Measurements from ENCODE around the gene FLRT2. TPM values are rescaled to one million over a fixed set of nuclear protein-coding genes. Genes with fewer than 3 reads are reported as not detected.

FLRT2 gene
- total and polyA plus RNA-seq, 12 donors, result 3.3 to 112 (median 17.4) TPM

DNA sequence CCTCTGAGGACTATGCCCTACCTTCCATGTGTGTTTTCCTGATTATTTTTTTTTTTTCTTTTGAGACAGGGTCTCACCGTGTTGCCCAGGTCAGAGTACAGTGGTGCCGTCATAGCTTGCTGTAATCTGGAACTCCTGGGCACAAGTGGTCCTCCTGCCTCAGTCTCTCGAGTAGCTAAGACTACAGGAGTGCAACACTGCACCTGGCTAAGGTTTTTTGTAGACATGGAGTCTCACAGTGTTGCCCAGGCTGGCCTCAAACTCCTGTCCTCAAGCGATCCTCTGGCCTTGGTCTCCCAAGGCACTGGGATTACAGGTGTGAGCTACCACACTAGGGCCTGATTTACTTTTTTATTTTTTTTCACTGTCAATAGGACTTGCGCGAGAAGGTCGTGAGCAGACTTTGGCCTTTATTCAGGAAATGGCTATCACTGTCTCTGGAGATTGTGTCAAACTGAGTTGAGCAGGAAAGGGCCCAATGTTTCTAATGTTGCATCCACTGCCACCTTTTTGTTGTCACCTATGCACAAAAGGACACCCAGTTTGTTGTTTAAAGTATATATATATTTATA, 47.7 kb downstream of the FLRT2 start:
- H3K4me3 ChIP-seq, result no peak overlapping the region
- H3K9me3 ChIP-seq (replicated peaks in 1 of 3), result no peaks in the 10 kb centered on the region
- no peaks in the 10 kb centered on the region for H3K36me3 ChIP-seq (replicated peaks in 1 of 2)
- no peak overlapping the region for H3K27ac ChIP-seq
- intact Hi-C loops (cut with DNase I), result no loop called here
- no peak for TF ChIP-seq POLR2A (IDR thresholded peaks at IDR 0.05)
- TF ChIP-seq, protein P1, sequence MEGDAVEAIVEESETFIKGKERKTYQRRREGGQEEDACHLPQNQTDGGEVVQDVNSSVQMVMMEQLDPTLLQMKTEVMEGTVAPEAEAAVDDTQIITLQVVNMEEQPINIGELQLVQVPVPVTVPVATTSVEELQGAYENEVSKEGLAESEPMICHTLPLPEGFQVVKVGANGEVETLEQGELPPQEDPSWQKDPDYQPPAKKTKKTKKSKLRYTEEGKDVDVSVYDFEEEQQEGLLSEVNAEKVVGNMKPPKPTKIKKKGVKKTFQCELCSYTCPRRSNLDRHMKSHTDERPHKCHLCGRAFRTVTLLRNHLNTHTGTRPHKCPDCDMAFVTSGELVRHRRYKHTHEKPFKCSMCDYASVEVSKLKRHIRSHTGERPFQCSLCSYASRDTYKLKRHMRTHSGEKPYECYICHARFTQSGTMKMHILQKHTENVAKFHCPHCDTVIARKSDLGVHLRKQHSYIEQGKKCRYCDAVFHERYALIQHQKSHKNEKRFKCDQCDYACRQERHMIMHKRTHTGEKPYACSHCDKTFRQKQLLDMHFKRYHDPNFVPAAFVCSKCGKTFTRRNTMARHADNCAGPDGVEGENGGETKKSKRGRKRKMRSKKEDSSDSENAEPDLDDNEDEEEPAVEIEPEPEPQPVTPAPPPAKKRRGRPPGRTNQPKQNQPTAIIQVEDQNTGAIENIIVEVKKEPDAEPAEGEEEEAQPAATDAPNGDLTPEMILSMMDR (IDR thresholded peaks at IDR 0.05), result no peak
- no peak for DNase-seq
- WGBS, 4 donors, result 74 to 80% (median 76%) methylated on average over 7 of the region's 7 CpGs
- H3K4me1 ChIP-seq (replicated peaks in 1 of 2), result peaks cover 0 to 10% of the 10 kb centered on the region in 2 donors
- H3K27me3 ChIP-seq, result no peaks in the 10 kb centered on the region

DNA sequence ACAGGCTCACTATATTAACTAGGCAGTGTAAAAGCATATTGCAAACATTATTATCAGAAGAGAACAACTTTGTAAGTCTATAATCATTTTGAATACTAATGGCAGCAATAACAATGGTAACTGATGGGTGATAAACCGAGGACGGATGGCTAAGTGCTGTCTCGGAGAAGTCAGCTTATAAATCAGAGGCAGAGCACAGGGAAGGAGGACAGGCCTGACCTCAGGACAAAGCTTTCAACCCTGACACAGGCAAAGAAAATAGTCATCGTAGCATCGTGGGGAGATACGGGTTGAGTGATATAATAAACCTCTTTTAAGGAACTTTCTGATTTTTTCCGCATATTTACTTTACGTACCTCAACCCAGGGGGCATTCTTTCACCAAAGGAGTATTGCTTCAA, 48.4 kb downstream of the FLRT2 start:
- Histone ChIP-seq H3K27me3 (no peaks in the 10 kb centered on the region), H3K9me3 (replicated peaks in 1 of 3) (no peaks in the 10 kb centered on the region), H3K27ac (no peak overlapping the region), H3K4me1 (replicated peaks in 1 of 2) (peaks cover 0 to 10% of the 10 kb centered on the region in 2 donors), H3K4me3 (no peak overlapping the region), H3K36me3 (replicated peaks in 1 of 2) (no peaks in the 10 kb centered on the region)
- WGBS, 4 donors, result 84 to 86% (median 84%) methylated on average over 8 of the region's 8 CpGs
- no peak for DNase-seq
- TF ChIP-seq POLR2A (IDR thresholded peaks at IDR 0.05), result no peak
- TF ChIP-seq, protein P1 (IDR thresholded peaks at IDR 0.05), result no peak
- intact Hi-C loops (cut with DNase I), result no loop called here

DNA sequence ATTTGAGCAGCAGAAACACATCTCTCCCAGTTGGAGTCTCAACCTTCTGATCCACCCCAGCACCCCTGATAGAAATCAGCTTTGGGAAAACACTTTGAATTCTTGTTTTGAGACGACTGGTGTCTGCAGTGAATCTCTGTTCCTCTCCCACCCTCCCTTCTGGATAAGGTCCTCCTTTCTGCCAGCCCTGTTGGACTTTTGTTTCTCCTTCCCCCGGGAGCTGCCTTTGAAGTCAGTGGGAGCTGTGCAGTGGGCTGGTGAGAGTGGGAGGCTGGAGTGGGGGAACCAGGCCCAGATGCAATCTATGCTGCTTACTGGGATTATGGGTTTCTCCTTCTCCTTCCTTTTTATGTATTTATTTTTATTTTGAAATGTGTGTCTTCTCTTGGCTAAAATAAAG, 49.0 kb downstream of the FLRT2 start:
- Histone ChIP-seq H3K27ac (no peak overlapping the region), H3K4me1 (replicated peaks in 1 of 2) (peaks cover 0 to 10% of the 10 kb centered on the region in 2 donors), H3K27me3 (no peaks in the 10 kb centered on the region), H3K4me3 (no peak overlapping the region), H3K9me3 (replicated peaks in 1 of 3) (no peaks in the 10 kb centered on the region), H3K36me3 (replicated peaks in 1 of 2) (no peaks in the 10 kb centered on the region)
- 60 to 77% (median 69%) methylated on average over 2 of the region's 2 CpGs for WGBS, 4 donors
- intact Hi-C loops (cut with DNase I), result no loop called here
- no peak for TF ChIP-seq POLR2A (IDR thresholded peaks at IDR 0.05)
- TF ChIP-seq, protein P1 (IDR thresholded peaks at IDR 0.05), result no peak
- no peak for DNase-seq

DNA sequence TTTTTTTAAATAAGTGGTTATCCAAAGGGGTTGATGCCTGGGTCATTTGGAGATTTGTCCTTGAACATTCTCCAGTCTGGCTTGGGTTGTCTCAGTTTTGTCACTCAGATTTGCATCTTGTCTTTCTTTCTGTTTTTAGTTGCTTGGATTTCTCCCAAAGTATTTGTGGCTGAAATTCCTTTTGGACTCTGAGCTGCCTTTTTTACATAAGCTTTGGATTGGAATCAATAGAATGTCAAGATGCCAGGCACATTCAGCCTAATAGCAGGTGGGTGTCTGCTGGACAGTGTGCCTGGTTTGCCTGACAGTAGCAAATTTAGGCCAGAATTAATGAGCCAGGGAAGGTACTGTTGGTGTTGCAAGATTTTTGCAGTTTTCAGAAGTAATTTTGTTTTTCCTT, 50.0 kb downstream of the FLRT2 start:
- Histone ChIP-seq H3K27me3 (no peaks in the 10 kb centered on the region), H3K4me3 (no peak overlapping the region), H3K27ac (no peak overlapping the region), H3K36me3 (replicated peaks in 1 of 2) (no peaks in the 10 kb centered on the region), H3K4me1 (replicated peaks in 1 of 2) (peaks cover 0 to 10% of the 10 kb centered on the region in 2 donors), H3K9me3 (replicated peaks in 1 of 3) (no peaks in the 10 kb centered on the region)
- intact Hi-C loops (cut with DNase I), result no loop called here
- no peak for TF ChIP-seq POLR2A (IDR thresholded peaks at IDR 0.05)
- TF ChIP-seq, protein P1 (IDR thresholded peaks at IDR 0.05), result no peak
- DNase-seq, result no peak

All from adrenal gland (tissue), 12 donors.